Lower leg skin (tissue), 3 donors: ENCODE data around the gene KCNE4.

Experiments
- CTCF ChIP-seq, 3 donors: fragments of 450-650 bp; IDR thresholded peaks; one replicate each; pipeline ENCODE4 v1.5.1; 2016; ENCODE audit warnings: antibody characterized with exemption in 3 of 3, mild to moderate bottlenecking in 3 of 3, moderate library complexity in 2 of 3
- POLR2A ChIP-seq, 2 donors: fragments of 450-650 bp; IDR thresholded peaks; one replicate each; pipeline ENCODE4 v1.6.1; 2016 to 2017; ENCODE audit warnings: antibody characterized with exemption in 2 of 2, mild to moderate bottlenecking in 1 of 2, moderate library complexity in 1 of 2

DNA sequence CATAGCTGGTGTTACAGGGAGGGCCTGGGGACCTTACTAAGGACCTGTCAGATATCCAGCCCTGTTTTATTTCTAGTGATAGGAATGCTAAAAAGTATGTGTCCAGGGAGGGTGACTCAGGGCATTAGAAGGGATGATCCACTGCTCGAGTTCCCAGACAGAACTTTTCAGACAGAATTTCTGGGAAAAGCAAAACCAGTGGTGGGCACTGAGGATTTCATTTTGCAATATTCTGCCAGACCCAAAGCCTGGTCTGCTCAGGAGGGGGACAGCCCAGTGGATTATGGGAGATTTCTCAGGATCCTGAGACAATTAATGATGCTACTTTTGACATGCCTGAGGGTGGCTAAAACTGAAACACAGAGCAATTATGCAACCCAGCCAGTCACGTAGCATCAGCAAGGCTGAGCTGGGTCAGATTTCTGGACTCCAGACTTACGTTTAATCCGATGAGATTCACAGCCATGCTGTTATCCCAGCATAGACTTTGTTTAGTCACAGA is 4.7 kb upstream of the KCNE4 start:
- TF ChIP-seq POLR2A (IDR thresholded peaks at IDR 0.05), result no peak
- no peak for TF ChIP-seq CTCF (IDR thresholded peaks at IDR 0.05)
